Activated naive CD4-positive, alpha-beta T cell (primary cell): Measurements from ENCODE around the gene SPRED1.

Source experiments
- DNase-seq, 4 experiments: peaks; one replicate each; lab custom pipeline; 2025; lab: John Stamatoyannopoulos, UW

Gene SPRED1

GRCh38 chr15:38354315-38354929 lies 101.8 kb downstream of the SPRED1 start:
- DNase-seq = peak in 2 of 4 experiments; percentile 1 to 5

GRCh38 chr15:38362355-38362754 lies 109.7 kb downstream of the SPRED1 start:
- DNase-seq = no peak

DNA sequence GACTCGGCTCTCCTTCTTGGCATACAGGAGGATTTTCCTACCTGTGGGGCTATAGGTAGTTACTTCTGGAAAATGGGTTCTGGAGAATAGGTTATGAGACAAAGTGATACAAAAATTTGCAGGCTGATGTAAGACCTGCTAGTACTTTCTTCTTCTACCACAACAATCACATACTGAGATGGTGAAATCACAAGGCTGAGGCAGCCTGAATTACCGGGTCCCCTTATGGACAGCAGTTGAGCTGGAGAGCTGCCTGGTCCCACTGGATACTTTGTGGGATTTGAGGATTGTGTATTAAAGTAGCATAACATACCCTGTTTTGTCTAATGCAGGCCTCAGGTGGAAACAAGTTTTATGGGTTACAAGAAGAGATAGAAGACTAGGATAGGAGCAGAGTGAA lies 114.8 kb downstream of the SPRED1 start:
- no peak for DNase-seq

DNA sequence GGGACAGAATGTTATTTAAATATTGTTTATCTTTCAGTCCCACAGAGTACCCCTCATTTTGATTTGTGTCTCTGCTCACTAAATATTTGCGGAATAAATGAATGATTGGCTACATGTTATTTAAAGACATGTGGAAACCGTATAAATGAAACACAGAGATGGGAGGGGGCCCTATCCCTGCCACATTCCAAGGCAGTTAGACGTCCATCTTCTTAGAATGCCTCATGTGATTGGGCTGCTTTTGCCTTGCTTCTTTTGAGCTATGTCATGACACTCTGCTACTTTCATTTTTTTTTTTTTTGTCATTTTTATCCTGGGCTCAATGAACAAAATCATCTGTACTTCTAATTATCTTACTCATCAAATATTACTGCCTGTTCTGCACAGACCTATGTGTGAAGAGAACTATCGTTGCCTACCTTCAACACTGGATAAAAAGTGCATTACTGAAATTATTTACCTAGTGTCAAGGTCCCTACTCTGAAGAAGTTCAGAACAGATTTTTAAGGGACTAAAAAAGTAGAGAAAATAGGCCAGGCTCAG lies 117.4 kb downstream of the SPRED1 start:
- no peak for DNase-seq

GRCh38 chr15:38373016-38373415 lies 120.4 kb downstream of the SPRED1 start:
- no peak for DNase-seq

DNA sequence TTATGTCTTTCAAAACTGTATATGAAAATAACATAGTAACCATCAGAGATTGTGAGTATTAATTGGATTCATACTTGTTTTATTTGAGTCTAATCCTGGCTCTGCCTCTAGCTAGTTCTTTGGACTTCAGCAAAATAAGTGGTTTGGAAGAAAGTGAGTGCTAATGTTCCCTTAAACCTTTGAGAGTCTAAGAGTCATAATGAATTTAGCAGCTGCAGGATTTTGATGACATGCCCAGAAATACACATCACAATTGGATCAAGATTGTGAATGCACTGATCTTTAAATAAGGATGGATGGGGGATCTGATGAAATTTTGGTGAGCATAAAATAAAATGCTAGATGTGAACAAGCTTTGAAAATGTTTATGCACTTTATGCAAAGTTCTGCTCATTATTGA lies 121.4 kb downstream of the SPRED1 start:
- DNase-seq = no peak

- DNase-seq = no peak
Observed at GRCh38 chr15:38374556-38374955, 121.9 kb downstream of the SPRED1 start.

- no peak for DNase-seq
Observed at GRCh38 chr15:38376081-38376480, 123.4 kb downstream of the SPRED1 start.

- no peak for DNase-seq
Observed at GRCh38 chr15:38377636-38378035, 125.0 kb downstream of the SPRED1 start.

- DNase-seq = no peak
Observed at GRCh38 chr15:38378161-38378560, 125.5 kb downstream of the SPRED1 start.

GRCh38 chr15:38389924-38390542 lies 137.4 kb downstream of the SPRED1 start:
- peak in 3 of 4 experiments; percentile 8 to 42 (median 12) for DNase-seq

DNA sequence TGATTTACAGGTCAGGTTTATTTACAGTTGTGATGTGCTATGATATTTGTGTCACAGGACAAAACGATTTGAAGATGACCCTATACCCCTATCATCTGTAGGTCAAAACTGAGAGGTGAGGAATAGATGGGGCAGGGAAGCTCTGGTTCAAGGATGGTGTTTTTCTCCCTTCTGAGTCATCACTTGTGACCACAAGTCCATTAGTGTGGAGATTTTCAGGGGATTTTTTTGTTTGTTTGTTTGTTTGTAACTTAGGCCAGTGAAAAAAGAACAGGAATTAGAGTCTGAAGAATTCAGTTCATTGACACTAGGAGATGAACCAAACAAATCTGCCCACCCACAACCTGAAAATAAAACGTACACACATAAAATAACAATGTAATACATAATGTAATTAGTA lies 138.6 kb downstream of the SPRED1 start:
- DNase-seq = no peak

GRCh38 chr15:38398134-38398533 lies 145.5 kb downstream of the SPRED1 start:
- DNase-seq = no peak

GRCh38 chr15:38401106-38401505 lies 148.5 kb downstream of the SPRED1 start:
- DNase-seq = no peak

DNA sequence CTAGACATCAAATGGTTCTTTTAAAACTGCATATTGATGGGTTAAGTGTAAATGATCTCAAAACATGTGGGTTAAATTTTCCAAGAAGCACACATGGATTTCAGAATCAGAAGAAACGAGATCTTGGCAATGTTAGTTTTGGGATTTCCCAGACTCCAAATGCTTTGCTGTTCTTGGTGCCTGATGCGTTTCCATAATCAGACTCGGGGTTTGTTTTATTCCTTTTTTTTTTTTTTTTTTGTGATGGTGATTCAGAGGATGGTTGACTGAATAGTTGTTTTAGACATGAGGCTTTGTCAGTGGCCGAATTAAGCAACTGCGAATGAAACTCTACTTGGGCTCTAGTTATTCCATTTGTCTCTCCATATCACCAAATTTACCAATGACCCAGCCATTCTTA lies 149.1 kb downstream of the SPRED1 start:
- no peak for DNase-seq

DNA sequence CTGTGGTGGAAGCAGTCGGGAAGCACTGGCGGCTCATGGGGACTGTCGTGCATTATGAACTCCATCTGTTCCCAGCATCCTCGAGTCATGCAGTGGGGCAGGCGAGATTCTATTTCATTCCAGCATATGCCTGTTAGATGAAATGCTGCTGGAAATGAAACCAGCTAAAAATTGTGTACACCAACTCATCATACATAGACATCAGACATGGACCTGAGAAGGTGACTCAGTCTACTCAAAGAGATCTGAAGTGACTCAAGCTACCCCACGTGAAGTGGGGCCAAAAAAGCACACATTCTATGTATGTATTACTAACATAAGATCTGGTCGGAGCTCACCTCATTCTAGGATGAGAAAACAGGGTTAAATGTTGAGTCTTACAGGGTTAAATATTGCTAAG lies 153.8 kb downstream of the SPRED1 start:
- no peak for DNase-seq
